WTC11 (cell line): ENCODE results near the gene PLEKHM3.

ENCODE experiments used
- CREM ChIP-seq: sonication (generic); formaldehyde crosslinking; IDR thresholded peaks from 2 replicates; pipeline ENCODE4 v1.8.1; 2022; ENCODE audit warnings: mild to moderate bottlenecking, missing genetic modification reagents, moderate library complexity
- ETV6 ChIP-seq: sonication (generic); formaldehyde crosslinking; IDR thresholded peaks from 2 replicates; pipeline ENCODE4 v1.8.1; 2022; ENCODE audit warnings: mild to moderate bottlenecking, missing genetic modification reagents
- TCF7 ChIP-seq: sonication (generic); formaldehyde crosslinking; IDR thresholded peaks from 2 replicates; pipeline ENCODE4 v1.8.0; 2022; ENCODE audit warnings: mild to moderate bottlenecking, low read depth, missing genetic modification reagents, moderate library complexity
- ZNF263 ChIP-seq: sonication (generic); formaldehyde crosslinking; IDR thresholded peaks from 2 replicates; pipeline ENCODE4 v1.8.1; 2022; ENCODE audit warnings: low read depth, mild to moderate bottlenecking, moderate library complexity, missing genetic modification reagents
- TF ChIP-seq, protein P1 (sequence below): fragments of 200-600 bp; IDR thresholded peaks from 2 replicates; pipeline ENCODE4 v1.8.0; 2022; ENCODE audit warnings: antibody characterized with exemption
- TF ChIP-seq, protein P2 (sequence below): fragments of 250-450 bp; sonication (Bioruptor Pico); IDR thresholded peaks from 2 replicates; pipeline ENCODE4 v1.9.0; 2021; ENCODE audit warnings: moderate library complexity, mild to moderate bottlenecking, inconsistent platforms, borderline replicate concordance

DNA sequence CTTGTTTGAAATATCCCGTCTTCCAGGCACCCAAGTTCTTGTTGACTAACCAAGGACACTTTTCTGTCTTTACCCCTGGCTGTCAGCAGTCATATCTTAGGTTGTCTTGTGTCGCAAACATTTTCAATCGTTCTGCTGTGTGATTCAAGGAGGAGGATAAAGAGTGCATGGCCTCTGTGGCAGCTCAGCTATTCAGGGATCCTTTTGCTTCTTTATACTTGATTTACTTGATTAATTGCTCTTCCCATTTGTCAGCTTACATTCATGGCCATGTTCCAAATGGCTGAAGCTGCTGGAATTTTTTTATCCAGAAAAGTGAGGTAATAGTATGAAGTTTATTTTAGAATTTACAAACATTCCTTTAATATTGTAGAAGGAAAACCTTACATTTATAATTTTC lies 158.3 kb downstream of the PLEKHM3 start:
- TF ChIP-seq, protein P1, sequence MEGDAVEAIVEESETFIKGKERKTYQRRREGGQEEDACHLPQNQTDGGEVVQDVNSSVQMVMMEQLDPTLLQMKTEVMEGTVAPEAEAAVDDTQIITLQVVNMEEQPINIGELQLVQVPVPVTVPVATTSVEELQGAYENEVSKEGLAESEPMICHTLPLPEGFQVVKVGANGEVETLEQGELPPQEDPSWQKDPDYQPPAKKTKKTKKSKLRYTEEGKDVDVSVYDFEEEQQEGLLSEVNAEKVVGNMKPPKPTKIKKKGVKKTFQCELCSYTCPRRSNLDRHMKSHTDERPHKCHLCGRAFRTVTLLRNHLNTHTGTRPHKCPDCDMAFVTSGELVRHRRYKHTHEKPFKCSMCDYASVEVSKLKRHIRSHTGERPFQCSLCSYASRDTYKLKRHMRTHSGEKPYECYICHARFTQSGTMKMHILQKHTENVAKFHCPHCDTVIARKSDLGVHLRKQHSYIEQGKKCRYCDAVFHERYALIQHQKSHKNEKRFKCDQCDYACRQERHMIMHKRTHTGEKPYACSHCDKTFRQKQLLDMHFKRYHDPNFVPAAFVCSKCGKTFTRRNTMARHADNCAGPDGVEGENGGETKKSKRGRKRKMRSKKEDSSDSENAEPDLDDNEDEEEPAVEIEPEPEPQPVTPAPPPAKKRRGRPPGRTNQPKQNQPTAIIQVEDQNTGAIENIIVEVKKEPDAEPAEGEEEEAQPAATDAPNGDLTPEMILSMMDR = no peak
- TF ChIP-seq ZNF263 (no peak), TCF7 (CRISPR knock-in tag) (no peak), CREM (CRISPR knock-in tag) (no peak), ETV6 (CRISPR knock-in tag) (no peak)
- TF ChIP-seq, protein P2, sequence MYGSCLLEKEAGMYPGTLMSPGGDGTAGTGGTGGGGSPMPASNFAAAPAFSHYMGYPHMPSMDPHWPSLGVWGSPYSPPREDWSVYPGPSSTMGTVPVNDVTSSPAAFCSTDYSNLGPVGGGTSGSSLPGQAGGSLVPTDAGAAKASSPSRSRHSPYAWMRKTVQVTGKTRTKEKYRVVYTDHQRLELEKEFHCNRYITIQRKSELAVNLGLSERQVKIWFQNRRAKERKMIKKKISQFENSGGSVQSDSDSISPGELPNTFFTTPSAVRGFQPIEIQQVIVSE (CRISPR knock-in tag) = no peak
